ENCODE results near the gene DCDC1. TPM values are rescaled to one million over a fixed set of nuclear protein-coding genes. Genes with fewer than 3 reads are reported as not detected.

The DCDC1 gene
- total RNA-seq, 2 donors from 2014 or later: 0.42 TPM; not detected in 1

DNA sequence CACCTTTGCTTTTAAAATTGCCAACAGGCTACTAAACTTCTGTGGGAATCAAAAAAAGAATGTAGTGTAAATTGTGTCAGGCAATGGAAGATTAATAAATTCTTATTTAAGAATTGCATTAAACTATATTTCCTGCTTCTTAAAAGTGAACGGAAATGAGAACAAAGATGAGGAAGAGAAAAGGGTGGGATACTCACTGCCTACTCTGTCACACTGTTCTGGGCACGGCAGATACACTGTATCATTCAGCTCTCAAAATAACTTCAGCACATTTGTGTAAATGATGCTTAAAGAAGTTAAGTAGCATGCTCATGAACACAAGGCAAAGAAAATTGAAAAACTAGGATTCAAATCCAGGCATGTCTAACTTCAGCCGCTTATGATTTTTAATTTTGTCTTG, 218.7 kb downstream of the DCDC1 start:
- Mint-ChIP-seq H3K9me3 (peaks cover 0 to 2% of the 10 kb centered on the region in 2 donors), H3K27ac (no peak overlapping the region), H3K4me1 (ENCODE audit: low read depth) (no peaks in the 10 kb centered on the region), H3K27me3 (ENCODE audit: low read depth) (peaks cover 6% of the 10 kb centered on the region), H3K4me3 (no peak overlapping the region), H3K36me3 (ENCODE audit: insufficient read depth in 2 of 2) (no peaks in the 10 kb centered on the region)
- DNase-seq (no peak), ATAC-seq (replicated peaks in 1 of 2) (no peak)

DNA sequence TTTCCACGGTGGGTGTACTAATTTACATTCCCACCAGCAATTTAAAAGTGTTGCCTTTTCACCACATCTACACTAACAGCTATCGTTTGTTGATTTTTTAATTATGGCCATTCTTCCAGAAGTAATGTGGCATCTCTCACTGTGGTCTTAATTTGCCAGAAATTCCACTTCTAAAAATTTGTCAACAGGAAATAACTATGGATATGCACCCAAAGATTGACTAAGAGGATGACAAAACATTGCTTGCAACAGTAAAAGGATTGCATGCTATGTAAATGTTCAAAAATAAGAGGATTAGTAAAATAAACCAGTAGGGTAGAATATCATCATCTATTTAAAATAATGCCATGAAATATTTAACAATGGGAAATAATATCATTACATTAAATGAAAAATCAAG, 219.5 kb downstream of the DCDC1 start:
- no peaks in the 10 kb centered on the region for H3K27me3 Mint-ChIP-seq (ENCODE audit: low read depth)
- no peak overlapping the region for H3K27ac Mint-ChIP-seq
- DNase-seq (no peak), ATAC-seq (replicated peaks in 1 of 2) (no peak)
- H3K9me3 Mint-ChIP-seq: peaks cover 2% of the 10 kb centered on the region in 2 donors
- H3K4me3 Mint-ChIP-seq: no peak overlapping the region
- no peaks in the 10 kb centered on the region for H3K36me3 Mint-ChIP-seq (ENCODE audit: insufficient read depth in 2 of 2)
- no peaks in the 10 kb centered on the region for H3K4me1 Mint-ChIP-seq (ENCODE audit: low read depth)

DNA sequence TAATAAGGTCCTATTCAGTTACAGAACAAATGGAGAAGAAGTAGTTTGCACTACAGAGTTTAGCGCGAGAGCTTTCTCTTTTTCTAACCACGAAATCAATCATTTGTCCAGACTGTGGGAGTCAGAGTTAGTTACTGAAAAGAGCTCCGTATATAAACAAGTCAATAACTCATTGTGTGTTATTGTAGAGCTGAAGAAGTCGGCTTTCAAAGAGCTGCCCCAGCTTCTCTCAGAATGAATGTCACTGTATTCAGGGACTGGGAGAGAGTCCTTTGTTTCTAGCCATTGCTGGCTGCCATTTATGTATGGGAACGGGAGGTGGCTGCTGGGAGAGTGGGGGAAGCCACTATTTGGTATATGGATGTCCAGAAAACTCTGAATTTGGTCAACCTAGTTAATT, 227.8 kb downstream of the DCDC1 start:
- no peaks in the 10 kb centered on the region for H3K4me1 Mint-ChIP-seq (ENCODE audit: low read depth)
- no peak overlapping the region for H3K4me3 Mint-ChIP-seq
- ATAC-seq (replicated peaks in 1 of 2): no peak
- no peaks in the 10 kb centered on the region for H3K36me3 Mint-ChIP-seq (ENCODE audit: insufficient read depth in 2 of 2)
- DNase-seq: no peak
- peaks cover 0 to 3% of the 10 kb centered on the region in 2 donors for H3K9me3 Mint-ChIP-seq
- H3K27ac Mint-ChIP-seq: no peak overlapping the region
- no peaks in the 10 kb centered on the region for H3K27me3 Mint-ChIP-seq (ENCODE audit: low read depth)

GRCh38 chr11:31139479-31139878, 230.1 kb downstream of the DCDC1 start:
- ATAC-seq (replicated peaks in 1 of 2) (no peak), DNase-seq (no peak)
- Mint-ChIP-seq H3K4me1 (ENCODE audit: low read depth) (no peaks in the 10 kb centered on the region), H3K27ac (no peak overlapping the region), H3K4me3 (no peak overlapping the region), H3K36me3 (ENCODE audit: insufficient read depth in 2 of 2) (no peaks in the 10 kb centered on the region), H3K27me3 (ENCODE audit: low read depth) (no peaks in the 10 kb centered on the region), H3K9me3 (no peaks in the 10 kb centered on the region)

DNA sequence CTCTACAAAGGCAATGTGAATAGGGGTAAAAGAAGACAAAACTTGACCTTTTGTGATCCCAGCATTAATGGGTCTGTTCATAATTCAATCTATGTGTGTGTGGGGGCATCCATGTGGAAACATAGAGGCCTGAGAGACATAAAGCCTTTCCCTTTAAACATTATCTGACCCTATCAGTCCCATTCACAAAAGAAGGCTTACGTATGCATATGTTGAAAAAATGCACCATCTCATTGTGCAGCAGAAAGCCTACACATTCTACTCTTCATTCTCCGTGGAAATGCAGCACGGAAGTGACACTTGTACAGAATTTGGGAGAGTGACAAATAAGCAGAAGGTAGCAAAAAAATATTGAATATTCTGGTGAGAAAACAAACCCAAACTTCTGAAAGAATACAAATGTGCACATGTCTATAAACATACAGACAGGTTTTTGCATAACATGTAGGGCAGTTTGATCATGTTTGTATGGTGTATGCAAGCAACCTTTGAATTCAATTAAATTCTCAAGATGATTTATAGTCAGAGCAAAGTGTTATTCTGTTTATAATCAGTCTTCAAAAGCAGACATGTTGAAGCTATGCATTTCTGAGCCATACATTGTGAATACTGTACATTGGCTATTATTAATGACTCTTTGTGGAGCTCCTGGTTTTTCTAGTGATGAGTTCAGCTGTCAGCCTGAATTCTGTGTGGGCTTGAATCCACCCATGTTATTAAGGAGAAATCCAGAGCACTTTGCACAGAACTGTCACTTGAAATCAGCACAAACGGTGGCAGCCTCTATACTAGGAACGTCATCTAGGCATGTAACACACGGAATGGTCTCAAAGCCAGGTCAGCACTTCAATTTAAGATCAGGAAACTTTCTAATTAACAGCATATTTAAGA, 236.8 kb downstream of the DCDC1 start:
- H3K27ac Mint-ChIP-seq: no peak overlapping the region
- ATAC-seq (replicated peaks in 1 of 2) (no peak), DNase-seq (no peak)
- no peaks in the 10 kb centered on the region for H3K9me3 Mint-ChIP-seq
- H3K36me3 Mint-ChIP-seq (ENCODE audit: insufficient read depth in 2 of 2): no peaks in the 10 kb centered on the region
- H3K4me3 Mint-ChIP-seq: no peak overlapping the region
- no peaks in the 10 kb centered on the region for H3K27me3 Mint-ChIP-seq (ENCODE audit: low read depth)
- H3K4me1 Mint-ChIP-seq (ENCODE audit: low read depth): no peaks in the 10 kb centered on the region

DNA sequence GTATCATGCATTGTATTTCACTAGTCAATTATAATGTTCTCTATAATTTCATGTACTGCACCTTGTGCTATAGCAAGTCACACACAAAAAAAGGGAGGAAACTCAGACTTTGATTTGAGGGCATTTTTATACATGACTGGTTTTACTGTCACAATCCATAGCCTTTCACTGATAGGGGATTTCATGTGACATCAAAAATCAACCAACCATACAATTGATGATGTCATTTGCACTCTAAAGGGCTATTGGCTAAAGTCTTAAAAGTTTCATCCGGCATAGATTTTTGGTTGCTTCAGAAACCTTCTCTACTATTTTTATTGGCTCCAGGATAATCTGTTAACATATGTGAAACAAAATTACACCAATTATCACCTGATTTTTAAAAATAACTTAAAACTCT, 237.8 kb downstream of the DCDC1 start:
- H3K9me3 Mint-ChIP-seq: no peaks in the 10 kb centered on the region
- ATAC-seq (replicated peaks in 1 of 2) (no peak), DNase-seq (no peak)
- H3K4me1 Mint-ChIP-seq (ENCODE audit: low read depth): no peaks in the 10 kb centered on the region
- H3K4me3 Mint-ChIP-seq: no peak overlapping the region
- H3K36me3 Mint-ChIP-seq (ENCODE audit: insufficient read depth in 2 of 2): no peaks in the 10 kb centered on the region
- H3K27me3 Mint-ChIP-seq (ENCODE audit: low read depth): no peaks in the 10 kb centered on the region
- H3K27ac Mint-ChIP-seq: no peak overlapping the region

DNA sequence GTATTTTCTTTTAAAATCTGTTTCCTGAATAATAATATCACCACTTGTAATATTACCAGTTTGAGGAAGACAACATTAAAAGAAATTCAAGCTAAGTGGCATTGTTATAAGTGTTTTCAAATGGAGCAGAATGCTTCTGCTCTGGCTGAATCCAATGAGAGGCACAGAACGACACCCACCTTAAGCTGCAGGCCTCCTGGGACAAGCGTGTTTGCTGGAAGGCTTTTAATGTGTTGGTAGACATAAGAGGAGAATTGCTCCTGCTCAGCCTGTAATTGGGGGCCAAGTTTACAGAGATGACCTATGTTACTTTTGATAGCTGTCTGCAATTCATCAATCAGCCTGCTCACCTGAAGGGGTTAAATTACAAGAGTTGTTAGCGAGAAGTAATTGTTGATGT, 242.2 kb downstream of the DCDC1 start:
- no peaks in the 10 kb centered on the region for H3K4me1 Mint-ChIP-seq (ENCODE audit: low read depth)
- ATAC-seq (replicated peaks in 1 of 2): no peak
- peaks cover 0 to 2% of the 10 kb centered on the region in 2 donors for H3K9me3 Mint-ChIP-seq
- DNase-seq: no peak
- no peak overlapping the region for H3K27ac Mint-ChIP-seq
- H3K36me3 Mint-ChIP-seq (ENCODE audit: insufficient read depth in 2 of 2): no peaks in the 10 kb centered on the region
- H3K4me3 Mint-ChIP-seq: no peak overlapping the region
- H3K27me3 Mint-ChIP-seq (ENCODE audit: low read depth): no peaks in the 10 kb centered on the region

- no peak for DNase-seq
- no peaks in the 10 kb centered on the region for H3K36me3 Mint-ChIP-seq (ENCODE audit: insufficient read depth in 2 of 2)
- H3K4me3 Mint-ChIP-seq: no peak overlapping the region
- ATAC-seq (replicated peaks in 1 of 2): no peak
- no peak overlapping the region for H3K27ac Mint-ChIP-seq
- H3K9me3 Mint-ChIP-seq: peaks cover 0 to 2% of the 10 kb centered on the region in 2 donors
- H3K4me1 Mint-ChIP-seq (ENCODE audit: low read depth): no peaks in the 10 kb centered on the region
- H3K27me3 Mint-ChIP-seq (ENCODE audit: low read depth): no peaks in the 10 kb centered on the region
These were observed 249.1 kb downstream of the DCDC1 start for GRCh38 chr11:31120428-31120827.

DNA sequence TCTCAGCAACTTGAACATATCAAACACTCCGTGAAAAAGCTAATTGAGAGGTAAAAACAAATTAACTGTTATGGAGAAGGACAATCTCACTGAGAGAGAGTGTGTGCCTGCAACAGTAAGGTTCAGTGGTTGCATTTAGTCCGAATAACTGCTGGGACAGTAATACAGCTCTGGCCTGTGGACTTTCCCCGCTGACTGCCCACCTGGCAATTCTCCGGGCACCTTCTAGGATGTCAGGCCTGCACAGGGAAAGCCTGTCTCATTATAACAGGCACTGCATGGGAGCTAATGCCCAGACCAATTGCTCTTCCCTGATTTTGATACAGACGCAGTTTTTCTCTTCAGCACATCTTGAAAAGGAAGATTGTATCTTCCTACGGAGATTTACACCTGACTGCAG, 251.0 kb downstream of the DCDC1 start:
- Mint-ChIP-seq H3K36me3 (ENCODE audit: insufficient read depth in 2 of 2) (no peaks in the 10 kb centered on the region), H3K4me1 (ENCODE audit: low read depth) (no peaks in the 10 kb centered on the region), H3K9me3 (no peaks in the 10 kb centered on the region), H3K4me3 (no peak overlapping the region), H3K27me3 (ENCODE audit: low read depth) (no peaks in the 10 kb centered on the region), H3K27ac (no peak overlapping the region)
- DNase-seq (no peak), ATAC-seq (replicated peaks in 1 of 2) (no peak)

DNA sequence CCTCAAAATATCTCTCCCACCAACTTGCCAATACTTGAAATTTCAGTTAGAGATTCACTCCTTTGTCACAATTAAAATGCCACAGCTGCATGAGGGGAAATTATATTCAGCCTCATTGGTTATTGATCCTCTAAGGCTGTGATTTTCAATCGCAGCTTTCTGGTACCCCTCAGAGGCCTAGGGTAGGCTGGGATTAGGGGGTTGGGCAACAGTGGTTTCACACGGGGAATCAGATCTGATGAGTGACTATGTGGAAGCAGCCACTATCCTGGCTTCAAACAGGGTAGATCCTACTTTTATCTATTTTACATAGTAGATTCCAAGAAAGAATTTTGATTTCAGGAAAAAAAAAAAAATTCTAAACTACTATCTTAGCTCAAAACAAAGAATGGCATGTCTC, 252.5 kb downstream of the DCDC1 start:
- H3K27me3 Mint-ChIP-seq (ENCODE audit: low read depth): no peaks in the 10 kb centered on the region
- peaks cover 0 to 2% of the 10 kb centered on the region in 2 donors for H3K9me3 Mint-ChIP-seq
- ATAC-seq (replicated peaks in 1 of 2): no peak
- no peaks in the 10 kb centered on the region for H3K36me3 Mint-ChIP-seq (ENCODE audit: insufficient read depth in 2 of 2)
- no peak for DNase-seq
- H3K27ac Mint-ChIP-seq: no peak overlapping the region
- no peak overlapping the region for H3K4me3 Mint-ChIP-seq
- no peaks in the 10 kb centered on the region for H3K4me1 Mint-ChIP-seq (ENCODE audit: low read depth)

DNA sequence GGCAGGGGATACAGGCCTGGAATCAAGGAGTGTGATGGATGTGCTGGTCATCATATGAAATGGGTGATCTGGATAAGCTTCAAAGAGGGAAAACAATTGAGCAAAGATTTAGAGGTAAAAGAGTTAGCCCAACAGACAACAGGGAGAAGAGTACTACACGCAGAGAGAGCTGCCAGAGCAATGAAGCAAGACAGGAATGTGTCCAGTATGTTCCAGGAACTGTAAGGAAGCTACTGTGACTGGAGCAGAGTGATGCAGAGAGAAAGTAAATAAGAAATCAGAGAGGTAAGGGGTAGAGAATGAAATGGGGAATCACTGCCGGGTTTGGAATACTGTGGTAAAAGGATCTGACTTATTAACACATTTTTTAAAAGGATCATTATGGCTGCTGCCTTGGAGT, 255.1 kb downstream of the DCDC1 start:
- no peak for DNase-seq
- Mint-ChIP-seq H3K9me3 (peaks cover 0 to 2% of the 10 kb centered on the region in 2 donors), H3K36me3 (ENCODE audit: insufficient read depth in 2 of 2) (no peaks in the 10 kb centered on the region), H3K27ac (no peak overlapping the region), H3K4me3 (no peak overlapping the region), H3K27me3 (ENCODE audit: low read depth) (no peaks in the 10 kb centered on the region), H3K4me1 (ENCODE audit: low read depth) (no peaks in the 10 kb centered on the region)
- ATAC-seq (replicated peaks in 1 of 2): no peak

- Mint-ChIP-seq H3K36me3 (ENCODE audit: insufficient read depth in 2 of 2) (no peaks in the 10 kb centered on the region), H3K4me3 (no peak overlapping the region), H3K27ac (no peak overlapping the region), H3K27me3 (ENCODE audit: low read depth) (no peaks in the 10 kb centered on the region), H3K4me1 (ENCODE audit: low read depth) (no peaks in the 10 kb centered on the region), H3K9me3 (peaks cover 0 to 2% of the 10 kb centered on the region in 2 donors)
- DNase-seq: no peak
- no peak for ATAC-seq (replicated peaks in 1 of 2)
These were observed 258.7 kb downstream of the DCDC1 start for GRCh38 chr11:31110830-31111229.

DNA sequence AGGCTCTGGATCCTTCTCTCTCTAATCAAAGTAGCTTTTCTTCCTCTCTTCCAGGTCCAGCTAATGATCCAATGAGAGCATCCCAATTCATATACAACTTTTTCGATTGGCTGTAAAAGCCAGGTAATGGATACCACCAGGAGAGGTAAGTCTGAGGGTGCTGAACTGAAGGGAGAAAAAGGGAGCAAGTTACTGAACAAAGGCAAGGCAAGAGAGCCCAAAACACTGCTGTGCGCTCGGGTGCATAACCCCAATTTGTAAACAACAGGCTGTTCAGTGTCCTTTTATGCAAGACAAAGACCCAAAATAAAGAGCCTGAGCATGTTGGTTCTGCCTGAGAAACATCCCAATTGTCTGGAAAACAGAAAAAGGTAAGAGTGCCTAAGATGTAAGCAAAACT, 260.1 kb downstream of the DCDC1 start:
- H3K27me3 Mint-ChIP-seq (ENCODE audit: low read depth): no peaks in the 10 kb centered on the region
- no peaks in the 10 kb centered on the region for H3K36me3 Mint-ChIP-seq (ENCODE audit: insufficient read depth in 2 of 2)
- ATAC-seq (replicated peaks in 1 of 2): no peak
- H3K4me3 Mint-ChIP-seq: no peak overlapping the region
- no peak overlapping the region for H3K27ac Mint-ChIP-seq
- no peak for DNase-seq
- H3K9me3 Mint-ChIP-seq: peaks cover 1 to 2% of the 10 kb centered on the region in 2 donors
- H3K4me1 Mint-ChIP-seq (ENCODE audit: low read depth): no peaks in the 10 kb centered on the region

GRCh38 chr11:31107649-31108048, 261.9 kb downstream of the DCDC1 start:
- Mint-ChIP-seq H3K36me3 (ENCODE audit: insufficient read depth in 2 of 2) (no peaks in the 10 kb centered on the region), H3K27me3 (ENCODE audit: low read depth) (no peaks in the 10 kb centered on the region), H3K27ac (no peak overlapping the region), H3K4me1 (ENCODE audit: low read depth) (no peaks in the 10 kb centered on the region), H3K4me3 (no peak overlapping the region), H3K9me3 (peaks cover 0 to 1% of the 10 kb centered on the region in 2 donors)
- ATAC-seq (replicated peaks in 1 of 2) (no peak), DNase-seq (no peak)
